Measurements from ENCODE around the gene PPP4R2. TPM values are rescaled to one million over a fixed set of nuclear protein-coding genes. Genes with fewer than 3 reads are reported as not detected.

Gene PPP4R2
- total and polyA plus RNA-seq, 2 donors (not counting 1 experiment from before 2014, with no cell fraction given), result 9.8 to 57.5 TPM

GRCh38 chr3:72997421-72997961 is 880 bp downstream of the PPP4R2 start:
- TF ChIP-seq EZH2 (IDR thresholded peaks at IDR 0.05; ENCODE audit: borderline replicate concordance, insufficient read depth, low read depth, low read length, poor library complexity, severe bottlenecking) (no peak), CTCF (IDR thresholded peaks at IDR 0.05) (peak; percentile 68)
- Histone ChIP-seq H3K9me3 (ENCODE audit: control extremely low read depth in 1 of 3, control insufficient read depth in 2 of 3, insufficient read depth in 1 of 3, low read length in 2 of 3) (no peaks in the 10 kb centered on the region), H3K27me3 (replicated peaks in 1 of 4; ENCODE audit: control extremely low read depth in 1 of 4, control insufficient read depth in 3 of 4, insufficient read depth in 4 of 4, low read length in 3 of 4) (no peaks in the 10 kb centered on the region), H4K20me1 (ENCODE audit: control insufficient read depth, insufficient read depth, low read length, poor library complexity, severe bottlenecking) (peaks cover 37% of the 10 kb centered on the region), H3K36me3 (replicated peaks in 1 of 2; ENCODE audit: control extremely low read depth in 1 of 2, control insufficient read depth in 1 of 2, extremely low read depth in 1 of 2, insufficient read depth in 2 of 2, low read length in 1 of 2) (peaks cover 0 to 29% of the 10 kb centered on the region in 2 experiments), H3K4me3 (ENCODE audit: control extremely low read depth in 1 of 5, extremely low read depth in 1 of 5, insufficient read depth in 1 of 5, low read depth in 2 of 5, low read length in 4 of 5) (peak overlapping the region; percentile 84 to 96 (median 91)), H2AFZ (ENCODE audit: insufficient read depth, low read depth, low read length, poor library complexity, severe bottlenecking) (peak overlapping the region; percentile 92), H3K4me2 (replicated peaks; ENCODE audit: low read depth, low read length, poor library complexity, severe bottlenecking) (peak overlapping the region; percentile 98), H3K79me2 (ENCODE audit: control insufficient read depth, insufficient read depth, low read length) (peaks cover 60% of the 10 kb centered on the region), H3K9ac (ENCODE audit: low read length) (peak overlapping the region; percentile 90), H3K4me1 (ENCODE audit: control insufficient read depth in 2 of 2, insufficient read depth in 2 of 2, low read length in 2 of 2) (peaks cover 30 to 33% of the 10 kb centered on the region in 2 donors), H3K27ac (ENCODE audit: low read length in 2 of 2) (peak overlapping the region; percentile 92)
- ChIA-PET POLR2A (no interaction called here), CTCF (interaction anchor here (0.6 to 3.3 kb wide), 2 partner anchors 13 to 59 kb away, joined by 5 to 9 read pairs; no protein-coding TSS in a partner anchor)
- WGBS (ENCODE audit: insufficient coverage), result 0% methylated on average over 14 of the region's 16 CpGs
- peaks cover 40% of the 10 kb centered on the region for H3K4me1 Mint-ChIP-seq
- ATAC-seq (ENCODE audit: low read depth) (peak; percentile 3), DNase-seq (peak; percentile 63)
- H3K4me3 Mint-ChIP-seq, result peak overlapping the region; percentile 90
- no peaks in the 10 kb centered on the region for H3K27me3 Mint-ChIP-seq
- intact Hi-C loops (cut with micrococcal nuclease), result loop anchor here (2.0 to 10.0 kb wide), 3 partner anchors 60 to 1273 kb away; partner anchors contain the start of genes EIF4E3 and RYBP
- no peaks in the 10 kb centered on the region for H3K9me3 Mint-ChIP-seq (ENCODE audit: insufficient read depth)
- H3K27ac Mint-ChIP-seq, result peak overlapping the region; percentile 71

- H3K4me2 ChIP-seq (replicated peaks; ENCODE audit: low read depth, low read length, poor library complexity, severe bottlenecking), result peak overlapping the region; percentile 98
- no peak for ATAC-seq (ENCODE audit: low read depth)
- H3K9ac ChIP-seq (ENCODE audit: low read length), result peak overlapping the region; percentile 90
- DNase-seq, result no peak
- H3K4me1 ChIP-seq (ENCODE audit: control insufficient read depth in 2 of 2, insufficient read depth in 2 of 2, low read length in 2 of 2), result peaks cover 30 to 33% of the 10 kb centered on the region in 2 donors
- peak overlapping the region in 1 of 5 experiments; percentile 85 for H3K4me3 ChIP-seq (ENCODE audit: control extremely low read depth in 1 of 5, extremely low read depth in 1 of 5, insufficient read depth in 1 of 5, low read depth in 2 of 5, low read length in 4 of 5)
- Mint-ChIP-seq H3K4me1 (peaks cover 42% of the 10 kb centered on the region), H3K27ac (peak overlapping the region; percentile 37), H3K9me3 (ENCODE audit: insufficient read depth) (no peaks in the 10 kb centered on the region), H3K4me3 (peak overlapping the region; percentile 74), H3K27me3 (no peaks in the 10 kb centered on the region)
- H3K27ac ChIP-seq (ENCODE audit: low read length in 2 of 2), result peak overlapping the region in 1 of 2 donors; percentile 42
- H3K9me3 ChIP-seq (ENCODE audit: control extremely low read depth in 1 of 3, control insufficient read depth in 2 of 3, insufficient read depth in 1 of 3, low read length in 2 of 3), result no peaks in the 10 kb centered on the region
- ChIA-PET POLR2A (no interaction called here), CTCF (interaction anchor here (1.0 to 3.3 kb wide), 2 partner anchors 10 to 58 kb away, joined by 4 to 9 read pairs; no protein-coding TSS in a partner anchor)
- H3K36me3 ChIP-seq (replicated peaks in 1 of 2; ENCODE audit: control extremely low read depth in 1 of 2, control insufficient read depth in 1 of 2, extremely low read depth in 1 of 2, insufficient read depth in 2 of 2, low read length in 1 of 2), result peaks cover 0 to 31% of the 10 kb centered on the region in 2 experiments
- peaks cover 43% of the 10 kb centered on the region for H4K20me1 ChIP-seq (ENCODE audit: control insufficient read depth, insufficient read depth, low read length, poor library complexity, severe bottlenecking)
- H3K79me2 ChIP-seq (ENCODE audit: control insufficient read depth, insufficient read depth, low read length), result peaks cover 70% of the 10 kb centered on the region
- no peak for TF ChIP-seq EZH2 (IDR thresholded peaks at IDR 0.05; ENCODE audit: borderline replicate concordance, insufficient read depth, low read depth, low read length, poor library complexity, severe bottlenecking)
- no peak for TF ChIP-seq CTCF (IDR thresholded peaks at IDR 0.05)
- H3K27me3 ChIP-seq (replicated peaks in 1 of 4; ENCODE audit: control extremely low read depth in 1 of 4, control insufficient read depth in 3 of 4, insufficient read depth in 4 of 4, low read length in 3 of 4), result no peaks in the 10 kb centered on the region
- no peak overlapping the region for H2AFZ ChIP-seq (ENCODE audit: insufficient read depth, low read depth, low read length, poor library complexity, severe bottlenecking)
- 61% methylated on average over 2 of the region's 4 CpGs for WGBS (ENCODE audit: insufficient coverage)
- intact Hi-C loops (cut with micrococcal nuclease), result loop anchor here (5.0 to 10.0 kb wide), 2 partner anchors 61 to 1274 kb away; partner anchors contain the start of gene EIF4E3
Measured at GRCh38 chr3:72998466-72998865, 1.9 kb downstream of the PPP4R2 start.
